HEK293 (cell line): ENCODE results near the gene NCK1.
A peak's percentile ranks its signal among the peaks of the same experiment; 100 is the strongest.

Experiments used
- BCL6B ChIP-seq: fragments of 450-650 bp; formaldehyde crosslinking; IDR thresholded peaks from 2 replicates; pipeline ENCODE4 v1.5.1; 2017; ENCODE audit warnings: missing biosample characterization, missing genetic modification characterization
- HOXC10 ChIP-seq: sonication (generic); formaldehyde crosslinking; IDR thresholded peaks from 2 replicates; pipeline ENCODE4 v1.8.1; 2023; ENCODE audit warnings: mild to moderate bottlenecking, missing genetic modification reagents
- KLF17 ChIP-seq: fragments of 450-650 bp; formaldehyde crosslinking; IDR thresholded peaks from 2 replicates; pipeline ENCODE4 v1.5.1; 2016; ENCODE audit warnings: missing biosample characterization, missing genetic modification characterization
- OVOL3 ChIP-seq: fragments of 450-650 bp; formaldehyde crosslinking; IDR thresholded peaks from 2 replicates; pipeline ENCODE4 v1.5.1; 2016; ENCODE audit warnings: missing biosample characterization, missing genetic modification characterization
- PRDM1 ChIP-seq: fragments of 450-650 bp; formaldehyde crosslinking; IDR thresholded peaks from 2 replicates; pipeline ENCODE4; 2016; ENCODE audit warnings: missing biosample characterization, missing genetic modification characterization
- PRDM4 ChIP-seq: fragments of 450-650 bp; formaldehyde crosslinking; IDR thresholded peaks from 2 replicates; pipeline ENCODE4 v1.5.1; 2017; ENCODE audit warnings: missing biosample characterization, missing genetic modification characterization
- SCRT1 ChIP-seq: fragments of 450-650 bp; formaldehyde crosslinking; IDR thresholded peaks from 2 replicates; pipeline ENCODE4 v1.5.1; 2016; ENCODE audit warnings: missing biosample characterization, missing genetic modification characterization, borderline replicate concordance
- SCRT2 ChIP-seq: fragments of 450-650 bp; formaldehyde crosslinking; IDR thresholded peaks from 2 replicates; pipeline ENCODE4 v1.5.1; 2016; ENCODE audit warnings: missing biosample characterization, missing genetic modification characterization
- SETDB1 ChIP-seq: IDR thresholded peaks from one replicate; pipeline ENCODE4 v1.6.1; 2017; ENCODE audit warnings: mild to moderate bottlenecking, low read length, moderate library complexity, mixed read lengths; ENCODE audit not compliant: insufficient read length
- YY1 ChIP-seq: fragments of 450-650 bp; formaldehyde crosslinking; IDR thresholded peaks from 2 replicates; pipeline ENCODE4 v1.5.1; 2018; ENCODE audit warnings: missing biosample characterization, missing genetic modification characterization
- ZBTB1 ChIP-seq: fragments of 450-650 bp; formaldehyde crosslinking; IDR thresholded peaks from 2 replicates; pipeline ENCODE4 v1.5.1; 2016; ENCODE audit warnings: missing biosample characterization, missing genetic modification characterization
- ZBTB21 ChIP-seq: fragments of 450-650 bp; formaldehyde crosslinking; IDR thresholded peaks from 2 replicates; pipeline ENCODE4 v1.5.1; 2017; ENCODE audit warnings: missing biosample characterization, missing genetic modification characterization
- ZFHX2 ChIP-seq: fragments of 450-650 bp; formaldehyde crosslinking; conservative IDR thresholded peaks from 2 replicates; pipeline ENCODE4 v1.5.1; 2016; ENCODE audit warnings: missing biosample characterization, missing genetic modification characterization
- ZFP69B ChIP-seq: fragments of 450-650 bp; formaldehyde crosslinking; IDR thresholded peaks from 2 replicates; pipeline ENCODE4 v1.5.1; 2016; ENCODE audit warnings: missing biosample characterization, missing genetic modification characterization
- ZNF184 ChIP-seq: fragments of 450-650 bp; IDR thresholded peaks from 2 replicates; pipeline ENCODE4 v1.5.1; 2018; ENCODE audit warnings: missing biosample characterization, mild to moderate bottlenecking, missing genetic modification characterization
- ZNF223 ChIP-seq: fragments of 450-650 bp; formaldehyde crosslinking; IDR thresholded peaks from 2 replicates; pipeline ENCODE4 v1.5.1; 2016; ENCODE audit warnings: missing biosample characterization, missing genetic modification characterization
- ZNF239 ChIP-seq: fragments of 450-650 bp; formaldehyde crosslinking; IDR thresholded peaks from 2 replicates; pipeline ENCODE4 v1.5.1; 2016; ENCODE audit warnings: missing biosample characterization, missing genetic modification characterization
- ZNF292 ChIP-seq: fragments of 450-650 bp; formaldehyde crosslinking; IDR thresholded peaks from 2 replicates; pipeline ENCODE4 v1.5.1; 2016; ENCODE audit warnings: low read depth, missing biosample characterization, missing genetic modification characterization, borderline replicate concordance
- ZNF362 ChIP-seq: fragments of 450-650 bp; formaldehyde crosslinking; IDR thresholded peaks from 2 replicates; pipeline ENCODE4 v1.5.1; 2016; ENCODE audit warnings: missing biosample characterization, missing genetic modification characterization
- ZNF366 ChIP-seq: fragments of 450-650 bp; formaldehyde crosslinking; conservative IDR thresholded peaks from 2 replicates; pipeline ENCODE4 v1.5.1; 2016; ENCODE audit warnings: missing biosample characterization, missing genetic modification characterization
- ZNF394 ChIP-seq: fragments of 450-650 bp; formaldehyde crosslinking; IDR thresholded peaks from 2 replicates; pipeline ENCODE4 v1.5.1; 2016; ENCODE audit warnings: missing biosample characterization, missing genetic modification characterization, mild to moderate bottlenecking, moderate library complexity, borderline replicate concordance
- ZNF510 ChIP-seq: fragments of 450-650 bp; formaldehyde crosslinking; IDR thresholded peaks from 2 replicates; pipeline ENCODE4 v1.5.1; 2018; ENCODE audit warnings: mild to moderate bottlenecking, missing genetic modification characterization, missing biosample characterization; ENCODE audit not compliant: insufficient replicate concordance
- ZNF521 ChIP-seq: fragments of 450-650 bp; formaldehyde crosslinking; IDR thresholded peaks from 2 replicates; pipeline ENCODE4 v1.5.1; 2017; ENCODE audit warnings: missing biosample characterization, mild to moderate bottlenecking, missing genetic modification characterization
- ZNF585B ChIP-seq: fragments of 450-650 bp; formaldehyde crosslinking; IDR thresholded peaks from 2 replicates; pipeline ENCODE4 v1.5.1; 2016; ENCODE audit warnings: missing biosample characterization, missing genetic modification characterization
- ZNF623 ChIP-seq: fragments of 450-650 bp; formaldehyde crosslinking; IDR thresholded peaks from 2 replicates; pipeline ENCODE4 v1.5.1; 2016; ENCODE audit warnings: missing biosample characterization, missing genetic modification characterization
- ZNF629 ChIP-seq: fragments of 450-650 bp; formaldehyde crosslinking; IDR thresholded peaks from 2 replicates; pipeline ENCODE4 v1.5.1; 2017; ENCODE audit warnings: missing biosample characterization, missing genetic modification characterization
- ZNF692 ChIP-seq: fragments of 450-650 bp; formaldehyde crosslinking; IDR thresholded peaks from 2 replicates; pipeline ENCODE4 v1.5.1; 2016; ENCODE audit warnings: missing biosample characterization, missing genetic modification characterization
- ZNF701 ChIP-seq: fragments of 450-650 bp; formaldehyde crosslinking; IDR thresholded peaks from 2 replicates; pipeline ENCODE4 v1.5.1; 2016; ENCODE audit warnings: missing biosample characterization, missing genetic modification characterization
- ZNF837 ChIP-seq: fragments of 450-650 bp; formaldehyde crosslinking; IDR thresholded peaks from 2 replicates; pipeline ENCODE4 v1.5.1; 2016; ENCODE audit warnings: missing biosample characterization, missing genetic modification characterization
- ZSCAN23 ChIP-seq: fragments of 450-650 bp; formaldehyde crosslinking; IDR thresholded peaks from 2 replicates; pipeline ENCODE4 v1.5.1; 2016; ENCODE audit warnings: missing biosample characterization, missing genetic modification characterization
- ZSCAN5A ChIP-seq: fragments of 450-650 bp; formaldehyde crosslinking; IDR thresholded peaks from 2 replicates; pipeline ENCODE4 v1.5.1; 2016; ENCODE audit warnings: missing biosample characterization, missing genetic modification characterization

Gene NCK1

GRCh38 chr3:136861890-136862616, at the start of gene NCK1 (continued):
- TF ChIP-seq ZFHX2 (peak; percentile 12; the same call in 1 of the 2 replicates), ZBTB1 (tag by site-specific recombination) (no peak), KLF17 (0 out of 2 replicates have a peak, but pooled peaks have one; percentile 39), SCRT1 (tag by site-specific recombination) (no peak), ZNF837 (tag by site-specific recombination) (no peak), ZNF239 (tag by site-specific recombination) (no peak), PRDM1 (tag by site-specific recombination) (no peak), ZNF585B (tag by site-specific recombination) (no peak), ZNF521 (tag by site-specific recombination) (no peak), ZNF701 (tag by site-specific recombination) (no peak), ZSCAN23 (tag by site-specific recombination) (no peak), HOXC10 (no peak), ZNF292 (tag by site-specific recombination) (no peak), ZNF366 (no peak), ZNF510 (tag by site-specific recombination) (no peak), YY1 (peak; percentile 67), ZNF184 (tag by site-specific recombination) (no peak), OVOL3 (tag by site-specific recombination) (no peak), ZNF362 (tag by site-specific recombination) (no peak), ZSCAN5A (tag by site-specific recombination) (0 out of 2 replicates have a peak, but pooled peaks have one; percentile 65), ZFP69B (tag by site-specific recombination) (0 out of 2 replicates have a peak, but pooled peaks have one; percentile 23), ZBTB21 (tag by site-specific recombination) (no peak), ZNF394 (tag by site-specific recombination) (peak; percentile 93), ZNF623 (no peak), ZNF223 (tag by site-specific recombination) (no peak), SCRT2 (tag by site-specific recombination) (peak; percentile 88), ZNF692 (tag by site-specific recombination) (peak; percentile 67; the same call in 1 of the 2 replicates), PRDM4 (no peak), ZNF629 (tag by site-specific recombination) (peak; percentile 24; the same call in 1 of the 2 replicates), BCL6B (no peak), SETDB1 (no peak)
